Small intestine (tissue), 4 donors: ENCODE results near the gene EFCAB3. TPM values are rescaled to one million over a fixed set of nuclear protein-coding genes. Genes with fewer than 3 reads are reported as not detected.

Source experiments
- polyA plus RNA-seq, 4 donors: library from polyadenylated mRNA; stranded (reverse) in 3 of 4; unstranded in 1 of 4; fragments of 200-250 nt in 3 of 4; fragments of 120-200 nt in 1 of 4; gene quantifications; one replicate each; pipeline versions ENCODE4 v1.2.1 to v1.2.3, GENCODE V29; 2013
- donor health status: healthy with polysubstance abuse.
- donor health status: Bipolar disorder and iron deficiency.
- donor health status: healthy.

The EFCAB3 gene
- polyA plus RNA-seq, 4 donors: 0.04 TPM; not detected in 3

Other genes starting within 250 kb of the EFCAB3 start
- gene METTL2A, start 43.3 kb downstream of the EFCAB3 start, polyA plus RNA-seq: 10 to 100 TPM in 2 of 4 donors, 1 to 10 TPM in 2; 6.5 to 16.9 (median 10.8) TPM
- 10 to 100 TPM; 13.0 to 30.8 (median 16.2) TPM for gene TLK2, start 98.3 kb downstream of the EFCAB3 start, polyA plus RNA-seq
- gene MRC2, start 247.1 kb downstream of the EFCAB3 start, polyA plus RNA-seq: 10 to 100 TPM in 1 of 4 donors, 1 to 10 TPM in 2, under 1 TPM in 1; 0.67 to 11.6 (median 4.5) TPM